Suppressor macrophage treated with lipopolysaccharide for 1 hour (primary cell): ENCODE data around the gene BCO1.

ENCODE experiments used
- DNase-seq, 3 donors: peaks; one replicate each; pipeline ENCODE4 v3.0.0-alpha.2; 2020 to 2022

BCO1 gene

GRCh38 chr16:81319221-81319912 lies 80.9 kb downstream of the BCO1 start:
- DNase-seq = no peak

GRCh38 chr16:81321039-81321438 lies 82.5 kb downstream of the BCO1 start:
- peak in 1 of 3 donors; percentile 25 for DNase-seq

DNA sequence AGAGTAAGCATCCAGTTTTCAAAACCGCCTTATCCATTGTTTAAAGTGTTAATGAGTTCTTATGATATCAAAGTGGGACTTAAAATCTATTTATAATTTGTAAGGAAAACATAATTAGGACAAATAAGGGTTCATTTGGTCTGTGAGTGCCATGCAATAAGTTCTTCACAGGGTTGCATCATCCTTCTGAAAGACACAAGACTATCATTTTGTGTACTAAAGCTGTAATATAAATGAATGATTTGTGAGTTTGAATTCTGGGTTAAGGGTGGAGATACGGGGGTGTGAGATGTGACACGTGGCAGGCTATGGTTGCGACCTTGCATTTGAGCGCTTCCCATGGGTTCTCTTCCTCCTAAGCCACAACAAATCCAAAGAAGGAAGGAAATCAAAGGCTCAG lies 83.0 kb downstream of the BCO1 start:
- DNase-seq = no peak

GRCh38 chr16:81324808-81325207 lies 86.3 kb downstream of the BCO1 start:
- DNase-seq = no peak

DNA sequence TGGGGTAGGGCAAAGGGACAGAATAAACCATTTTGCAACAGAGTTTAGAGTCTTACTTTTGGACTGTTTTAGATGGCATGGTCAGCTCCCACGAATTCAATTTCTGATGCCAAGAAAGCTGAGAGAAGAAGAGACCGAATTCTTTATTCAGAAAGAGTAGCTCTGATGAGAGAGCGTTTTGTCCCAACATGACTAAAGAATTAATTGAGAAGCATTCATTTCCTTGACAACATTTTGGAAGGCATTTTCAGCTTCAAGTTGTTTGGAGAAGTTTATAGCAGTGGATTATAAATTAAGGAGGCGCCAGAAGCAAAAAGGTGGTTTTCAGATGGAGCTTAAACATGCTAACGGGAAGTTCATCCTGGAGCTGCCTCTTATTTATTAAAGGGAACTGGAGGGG lies 88.5 kb downstream of the BCO1 start:
- no peak for DNase-seq

- no peak for DNase-seq
Observed at GRCh38 chr16:81327447-81328196, 89.1 kb downstream of the BCO1 start.

GRCh38 chr16:81329947-81330346 lies 91.5 kb downstream of the BCO1 start:
- no peak for DNase-seq

GRCh38 chr16:81333356-81333755 lies 94.9 kb downstream of the BCO1 start:
- no peak for DNase-seq

- DNase-seq = no peak
Observed at GRCh38 chr16:81335669-81336068, 97.2 kb downstream of the BCO1 start.

- no peak for DNase-seq
Observed at GRCh38 chr16:81337097-81337496, 98.6 kb downstream of the BCO1 start.
